ENCODE data around the gene BOLA1.
"Not testable (repeated sequence)": the region's sequence is repeated elsewhere in the genome, so short reads cannot be mapped to it uniquely, and the experiment has no call there.

BOLA1 gene

GRCh38 chr1:149899460-149900284 is at the start of gene BOLA1:
TSS of gene BOLA1 (plus strand) at chr1:149899568. CDS start at chr1:149900060, 492 bp downstream.
- peak; percentile 65 to 70 for DNase-seq (ENCODE audit: low read depth in 2 of 2, low spot score in 1 of 2)

DNA sequence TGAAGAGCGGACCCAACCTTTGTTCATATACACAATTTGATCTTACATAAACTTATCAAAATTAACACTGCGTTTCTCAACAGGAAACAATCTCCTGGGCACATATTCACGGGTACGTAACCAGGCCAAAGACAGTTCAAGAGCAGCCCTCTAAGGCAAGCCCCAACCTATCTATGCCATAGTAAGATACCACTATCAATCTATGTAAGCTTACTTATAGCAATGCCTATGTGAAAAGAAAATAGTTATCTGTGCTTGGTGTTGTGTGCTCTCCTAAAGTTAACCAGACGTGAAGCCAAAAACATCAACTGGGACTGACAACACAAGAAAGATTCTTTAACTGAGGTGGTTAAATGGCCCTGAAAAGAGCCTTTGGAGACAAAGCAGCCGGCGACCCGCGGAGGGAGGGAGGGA is 49.4 kb upstream of the BOLA1 start:
- peak in 1 of 2 donors; percentile 0 for DNase-seq (ENCODE audit: low read depth in 2 of 2, low spot score in 1 of 2)

GRCh38 chr1:149850732-149851345 is 48.5 kb upstream of the BOLA1 start:
- not testable (repeated sequence) for DNase-seq (ENCODE audit: low read depth in 2 of 2, low spot score in 1 of 2)

DNA sequence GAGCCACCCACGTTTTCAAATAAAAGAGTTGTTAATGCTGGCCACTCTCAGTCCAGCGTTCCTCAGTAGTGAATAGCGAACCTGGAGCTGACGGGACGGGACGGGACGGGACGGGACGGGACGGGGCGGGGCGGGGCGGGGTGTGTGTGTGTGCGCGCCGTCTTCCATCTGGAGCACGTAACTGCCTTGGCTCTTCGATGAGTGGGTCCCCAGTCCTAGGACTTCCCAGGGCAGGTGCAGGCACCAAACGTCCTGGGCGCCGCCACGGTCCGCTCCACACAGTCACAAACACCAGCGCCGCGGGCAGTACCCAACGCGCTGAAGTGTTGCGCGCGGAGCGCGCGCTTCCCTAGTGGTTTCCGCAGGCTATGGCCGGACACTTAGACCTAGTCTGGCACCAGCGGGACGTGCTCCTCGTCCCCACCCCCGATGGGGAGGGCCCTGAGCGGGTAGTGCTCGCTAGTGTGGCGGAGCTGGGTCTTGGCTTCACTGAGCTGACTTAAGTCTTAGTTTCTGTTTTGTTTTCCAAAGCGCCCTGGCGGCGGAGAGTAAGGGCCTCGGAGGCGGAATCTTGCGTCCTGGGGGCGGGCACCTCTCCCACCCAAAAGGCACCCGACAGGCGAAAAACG is 47.7 kb upstream of the BOLA1 start:
- not testable (repeated sequence) for DNase-seq (ENCODE audit: low read depth in 2 of 2, low spot score in 1 of 2)

DNA sequence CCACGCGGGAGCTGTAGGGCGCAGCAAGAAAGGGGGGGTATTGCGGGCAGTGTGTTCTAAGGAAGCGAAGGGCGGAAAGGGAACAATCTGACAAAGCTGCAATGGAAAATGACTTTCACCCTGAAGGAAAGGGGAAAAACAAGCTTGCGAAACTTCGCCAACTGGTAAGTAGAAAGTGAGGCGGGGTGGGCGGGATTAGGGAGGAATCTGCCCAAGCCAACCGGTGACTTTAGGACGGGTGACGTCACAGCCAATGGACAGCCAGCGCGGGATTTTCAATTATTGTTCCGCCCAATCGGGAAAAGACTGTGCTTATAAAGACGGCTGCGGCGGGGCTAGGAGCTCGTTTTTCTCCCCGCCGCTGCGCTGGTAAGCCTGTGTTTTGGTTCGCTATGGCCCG is 47.1 kb upstream of the BOLA1 start:
- DNase-seq (ENCODE audit: low read depth in 2 of 2, low spot score in 1 of 2): not testable (repeated sequence)

- not testable (repeated sequence) for DNase-seq (ENCODE audit: low read depth in 2 of 2, low spot score in 1 of 2)
Measured at GRCh38 chr1:149860271-149860670, 39.1 kb upstream of the BOLA1 start.

DNA sequence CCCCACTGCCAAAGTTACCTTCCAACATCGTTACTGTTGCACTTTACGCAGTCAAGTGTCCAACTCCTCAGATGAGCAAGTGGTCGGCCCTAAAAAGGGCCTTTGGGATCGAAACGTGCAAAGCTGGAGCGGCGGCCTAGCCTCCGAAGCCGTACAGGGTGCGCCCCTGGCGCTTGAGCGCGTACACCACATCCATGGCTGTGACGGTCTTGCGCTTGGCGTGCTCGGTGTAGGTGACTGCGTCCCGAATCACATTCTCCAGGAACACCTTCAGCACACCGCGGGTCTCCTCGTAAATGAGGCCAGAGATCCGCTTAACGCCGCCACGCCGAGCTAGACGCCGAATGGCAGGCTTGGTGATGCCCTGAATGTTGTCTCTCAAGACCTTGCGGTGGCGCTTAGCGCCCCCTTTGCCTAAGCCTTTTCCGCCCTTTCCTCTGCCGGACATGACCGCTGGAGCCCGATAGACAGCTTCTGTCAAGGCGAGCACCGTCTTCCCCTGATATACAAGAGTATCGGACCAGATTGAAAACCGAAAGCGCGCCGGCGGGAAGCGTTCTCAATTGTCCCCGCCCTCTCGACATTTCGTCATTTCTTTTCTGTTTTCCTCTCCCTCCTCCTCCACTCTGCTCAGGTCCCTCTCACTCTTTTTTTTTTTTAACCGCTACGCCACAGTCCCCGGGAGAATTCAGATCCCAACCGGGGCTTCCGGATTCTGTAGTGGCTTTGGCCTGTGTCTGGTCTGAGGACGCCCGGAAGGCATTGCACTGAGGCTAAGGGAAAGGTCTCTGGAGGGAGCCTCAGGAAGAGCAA is 38.5 kb upstream of the BOLA1 start:
- DNase-seq (ENCODE audit: low read depth in 2 of 2, low spot score in 1 of 2): not testable (repeated sequence)

- not testable (repeated sequence) for DNase-seq (ENCODE audit: low read depth in 2 of 2, low spot score in 1 of 2)
Measured at GRCh38 chr1:149861497-149862054, 37.8 kb upstream of the BOLA1 start.

GRCh38 chr1:149866887-149867286 is 32.5 kb upstream of the BOLA1 start:
- not testable (repeated sequence) for DNase-seq (ENCODE audit: low read depth in 2 of 2, low spot score in 1 of 2)

DNA sequence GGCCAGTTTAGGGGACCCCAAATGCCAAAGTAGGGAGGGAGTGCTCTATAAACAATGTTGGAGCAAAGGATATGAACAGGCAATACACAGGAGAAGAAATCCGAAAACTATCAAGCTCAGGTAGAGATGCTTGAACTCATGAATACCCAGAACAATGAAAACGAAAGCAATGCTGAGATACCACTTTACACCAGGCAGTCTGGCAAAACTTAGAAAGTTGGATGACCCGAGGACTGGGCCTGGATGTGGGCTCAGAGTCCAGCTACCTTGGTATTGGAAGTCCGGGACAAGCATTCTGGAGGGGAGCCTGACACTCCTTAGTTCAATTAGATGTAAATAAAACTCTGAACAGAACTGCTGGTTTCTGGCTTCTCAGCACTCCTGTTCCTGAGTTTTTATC is 26.3 kb upstream of the BOLA1 start:
- not testable (repeated sequence) for DNase-seq (ENCODE audit: low read depth in 2 of 2, low spot score in 1 of 2)

- DNase-seq (ENCODE audit: low read depth in 2 of 2, low spot score in 1 of 2): no peak
Measured at GRCh38 chr1:149877211-149877946, 22.0 kb upstream of the BOLA1 start.

GRCh38 chr1:149879556-149879955 is 19.8 kb upstream of the BOLA1 start:
- no peak for DNase-seq (ENCODE audit: low read depth in 2 of 2, low spot score in 1 of 2)

DNA sequence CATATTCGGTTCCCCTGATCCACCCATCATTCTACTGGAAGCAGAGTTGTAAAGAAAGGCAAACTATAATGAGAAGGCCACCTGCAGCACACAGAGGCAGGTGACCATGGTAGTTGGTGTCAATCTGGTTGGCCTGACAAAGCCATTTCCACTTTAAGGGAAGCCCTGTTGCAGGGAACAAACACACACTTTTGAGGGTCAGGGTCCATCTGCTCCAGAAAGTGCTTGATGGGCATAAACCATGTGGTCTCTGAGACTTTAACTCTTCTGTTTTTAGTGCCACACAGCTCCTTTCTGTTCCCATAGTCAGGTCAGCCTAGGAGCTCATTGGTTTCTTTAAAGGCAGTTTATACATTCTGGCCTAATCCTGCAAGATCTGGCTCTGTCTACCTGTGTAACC is 17.5 kb upstream of the BOLA1 start:
- DNase-seq (ENCODE audit: low read depth in 2 of 2, low spot score in 1 of 2): no peak

DNA sequence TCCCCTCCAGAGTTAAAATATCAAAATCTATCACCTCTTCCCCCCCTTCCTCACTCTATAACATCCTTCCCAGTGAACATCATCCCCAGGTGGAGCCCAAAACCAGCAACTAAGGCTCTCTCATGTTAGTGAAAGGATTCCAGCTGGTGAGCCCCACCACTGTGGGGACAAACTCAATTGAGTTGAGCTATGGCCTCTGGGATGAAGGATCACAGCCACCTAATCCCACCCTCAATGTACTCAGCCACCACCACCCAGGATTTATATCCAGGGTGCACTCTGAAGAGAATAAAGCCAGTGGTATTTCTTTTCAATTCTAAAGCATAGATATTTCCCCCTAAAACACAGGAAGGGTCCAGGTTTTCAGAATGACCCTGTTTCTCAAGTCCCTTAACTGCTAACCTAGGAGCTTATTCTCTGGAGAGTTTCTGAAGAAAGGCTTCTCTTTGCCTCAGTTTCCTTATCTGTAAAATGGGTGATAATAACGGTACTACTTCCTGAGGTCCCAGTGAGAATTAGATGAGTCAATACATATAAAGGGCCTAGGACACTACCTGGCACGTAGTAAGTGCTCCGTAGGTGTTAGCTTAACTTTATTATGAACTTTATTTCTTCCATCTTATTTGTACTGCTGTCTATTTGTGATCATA is 15.6 kb upstream of the BOLA1 start:
- no peak for DNase-seq (ENCODE audit: low read depth in 2 of 2, low spot score in 1 of 2)

DNA sequence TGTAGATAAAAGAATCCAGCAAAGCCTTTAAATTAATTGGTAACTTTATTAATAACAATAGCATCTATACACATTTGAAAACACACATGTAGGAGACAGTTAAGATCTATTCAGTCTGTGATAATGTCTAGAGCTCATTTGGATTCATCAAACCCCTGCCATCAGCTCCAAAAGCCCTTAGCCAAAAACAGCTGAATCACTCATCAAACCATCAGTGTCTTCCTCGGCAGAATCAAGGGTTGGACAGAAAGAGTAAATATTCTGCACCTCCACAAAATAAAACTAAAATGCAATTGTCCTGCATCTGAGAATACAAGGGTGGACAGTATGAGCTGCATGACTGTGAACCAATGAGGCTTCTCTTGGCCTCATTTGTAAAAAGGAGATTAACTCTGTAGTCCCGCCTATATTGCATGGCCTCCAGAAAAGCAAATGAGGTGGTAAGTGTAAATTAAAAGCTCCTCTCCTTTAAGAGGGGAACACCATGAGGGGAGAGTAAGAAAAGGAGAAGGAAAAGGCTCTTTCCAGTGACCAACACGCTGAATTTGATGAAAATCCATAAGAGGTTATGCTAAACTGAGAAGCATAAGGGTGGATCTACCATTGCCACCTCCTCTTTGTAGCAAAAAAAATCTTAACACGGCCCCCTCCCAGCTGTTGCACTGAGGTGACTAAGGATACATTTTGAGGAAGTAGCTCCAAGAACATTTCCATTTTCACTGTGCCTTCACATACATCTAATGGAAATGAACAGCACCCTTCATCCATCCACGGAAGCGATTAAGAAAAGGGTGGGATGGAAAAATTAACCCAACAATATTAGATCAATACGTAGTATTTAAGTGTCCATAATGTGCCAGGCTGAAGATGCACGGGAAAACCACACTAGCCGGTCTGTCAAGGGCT is 14.7 kb upstream of the BOLA1 start:
- no peak for DNase-seq (ENCODE audit: low read depth in 2 of 2, low spot score in 1 of 2)

DNA sequence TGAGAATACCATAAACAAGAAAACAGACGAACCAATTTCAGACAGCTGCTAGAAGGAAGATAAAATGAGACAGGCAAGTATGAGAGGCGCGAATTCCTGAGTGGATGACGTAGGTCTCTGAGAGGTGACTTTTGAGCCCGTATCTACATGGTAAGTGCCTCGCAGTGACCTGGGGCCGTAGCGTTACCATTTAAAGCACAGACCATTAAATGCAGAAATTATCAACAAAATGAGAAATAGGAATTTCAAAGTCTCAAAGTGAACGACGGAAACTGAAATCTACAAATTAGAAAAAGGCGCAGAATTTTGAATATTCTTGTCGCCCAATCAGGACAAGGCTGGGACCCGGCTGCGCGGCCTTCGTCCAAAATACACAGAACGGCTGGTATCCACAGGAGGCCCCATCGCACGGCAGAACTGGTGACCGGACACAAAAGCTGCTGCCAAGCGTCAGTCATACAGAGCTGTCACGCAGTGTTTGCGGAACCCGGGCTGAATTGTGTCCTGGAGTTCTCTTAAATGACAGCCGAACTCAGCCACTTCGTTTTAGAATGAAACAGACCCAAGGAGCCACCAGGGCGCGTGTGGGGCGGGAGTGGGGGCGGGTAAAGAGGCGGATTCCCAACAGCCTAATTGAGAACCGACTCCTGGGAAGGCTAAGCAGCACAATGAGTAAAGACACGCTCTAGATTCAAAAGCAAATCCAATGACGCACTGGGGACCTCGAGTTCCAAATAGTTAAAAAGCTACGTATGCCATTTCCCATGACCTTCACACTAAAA is 13.8 kb upstream of the BOLA1 start:
- DNase-seq (ENCODE audit: low read depth in 2 of 2, low spot score in 1 of 2): peak in 1 of 2 donors; percentile 29

GRCh38 chr1:149886121-149886395 is 13.3 kb upstream of the BOLA1 start:
- DNase-seq (ENCODE audit: low read depth in 2 of 2, low spot score in 1 of 2): not testable (repeated sequence)

Measured in stimulated activated CD8-positive, alpha-beta memory T cell treated with anti-CD3 and anti-CD28 coated beads, Interleukin-4, amount 100 ng/mL, for 4 hours (primary cell).